H1 (cell line): Measurements from ENCODE around the gene PDZK1IP1. TPM values are rescaled to one million over a fixed set of nuclear protein-coding genes. Genes with fewer than 3 reads are reported as not detected.

Source experiments
- CTCF ChIA-PET: fragments of 300-600 bp; sonication (Branson Sonifier 250); formaldehyde crosslinking; loops from one replicate; lab custom pipeline; 2021; ENCODE audit not compliant: partially characterized antibody; lab: Charles Lee
- POLR2A ChIA-PET: fragments of 300-600 bp; sonication (Branson Sonifier 250); formaldehyde crosslinking; loops from one replicate; lab custom pipeline; 2021; ENCODE audit warnings: inconsistent platforms; ENCODE audit not compliant: partially characterized antibody; lab: Charles Lee
- DNase-seq, 2 experiments: peaks; one replicate each; pipeline versions ENCODE4 v3.0.0 to v3.0.0-alpha.2; 2010 to 2022; ENCODE audit warnings: low spot score in 2 of 2, low read depth in 1 of 2, mixed read lengths in 1 of 2
- FAIRE-seq: peaks from 2 replicates; lab custom pipeline; 2011; peaks lifted over from hg19 to GRCh38; lab: Jason Lieb, UNC
- H2AFZ ChIP-seq: 2 replicates; pipeline ENCODE4 v1.8.1; 2012; ENCODE audit warnings: low read length, inconsistent platforms
- H2AK5ac ChIP-seq: 2 replicates; pipeline ENCODE4 v1.6.1; 2013; ENCODE audit warnings: low read depth, low read length
- H2BK120ac ChIP-seq: replicated peaks from 2 replicates; pipeline ENCODE3; 2013; ENCODE audit warnings: low read depth, low read length, inconsistent platforms
- H2BK12ac ChIP-seq: 2 replicates; pipeline ENCODE4 v1.6.1; 2013; ENCODE audit warnings: low read depth, low read length
- H2BK15ac ChIP-seq: 2 replicates; pipeline ENCODE4 v1.6.1; 2013; ENCODE audit warnings: low read length
- H2BK20ac ChIP-seq: 2 replicates; pipeline ENCODE4 v1.6.1; 2013; ENCODE audit warnings: low read length
- H2BK5ac ChIP-seq: 2 replicates; pipeline ENCODE4 v1.6.1; 2013; ENCODE audit warnings: low read depth, low read length
- H3K14ac ChIP-seq: 2 replicates; pipeline ENCODE4 v1.6.1; 2013; ENCODE audit warnings: inconsistent platforms; ENCODE audit not compliant: insufficient read length
- H3K18ac ChIP-seq: 2 replicates; pipeline ENCODE4 v1.6.1; 2013; ENCODE audit warnings: low read length; ENCODE audit errors: extremely low read depth
- H3K23ac ChIP-seq: 2 replicates; pipeline ENCODE4 v1.6.1; 2013; ENCODE audit warnings: inconsistent platforms; ENCODE audit not compliant: insufficient read length
- H3K23me2 ChIP-seq: 2 replicates; pipeline ENCODE4 v1.6.1; 2013; ENCODE audit warnings: low read depth, low read length
- H3K27ac ChIP-seq: 2 replicates; pipeline ENCODE4 v1.6.1; 2011; ENCODE audit warnings: low read depth, low read length, inconsistent platforms
- H3K27me3 ChIP-seq, 4 experiments: replicated peaks in 1 of 4; 1 replicate in 1 of 4; 2 replicates in 3 of 4; pipeline versions ENCODE4 v1.6.1 to v1.8.1; 2011 to 2013; ENCODE audit warnings: low read length in 3 of 4, mild to moderate bottlenecking in 3 of 4, inconsistent platforms in 2 of 4, mixed read lengths in 2 of 4, moderate library complexity in 1 of 4; ENCODE audit not compliant: control insufficient read depth in 3 of 4, insufficient read depth in 3 of 4; ENCODE audit errors: extremely low read depth in 1 of 4
- H3K36me3 ChIP-seq, 4 experiments: 2 replicates each; pipeline versions ENCODE4 v1.6.1 to v1.8.1; 2011 to 2013; ENCODE audit warnings: mild to moderate bottlenecking in 4 of 4, low read length in 3 of 4, moderate library complexity in 2 of 4, control low read depth in 1 of 4, inconsistent platforms in 1 of 4; ENCODE audit not compliant: insufficient read depth in 4 of 4, control insufficient read depth in 2 of 4
- H3K4ac ChIP-seq: replicated peaks from 2 replicates; pipeline ENCODE3; 2013; ENCODE audit warnings: low read length, low read depth, mixed read lengths, inconsistent platforms; ENCODE audit not compliant: insufficient read length
- H3K4me1 ChIP-seq, 4 experiments: replicated peaks in 1 of 4; 1 replicate in 1 of 4; 2 replicates in 3 of 4; pipeline versions ENCODE4 v1.6.1 to v1.8.1; 2011 to 2013; ENCODE audit warnings: low read length in 3 of 4, inconsistent platforms in 2 of 4, mixed read lengths in 1 of 4; ENCODE audit not compliant: insufficient read depth in 4 of 4, control insufficient read depth in 3 of 4
- H3K4me2 ChIP-seq, 2 experiments: 2 replicates each; pipeline versions ENCODE4 v1.6.1 to v1.8.1; 2011 to 2013; ENCODE audit warnings: low read depth in 2 of 2, low read length in 2 of 2, control low read depth in 1 of 2, inconsistent platforms in 1 of 2, mild to moderate bottlenecking in 1 of 2; ENCODE audit not compliant: insufficient read depth in 1 of 2
- H3K4me3 ChIP-seq, 4 experiments: fragments of 200-600, 300-600 bp in 1 of 4; sonication (generic), shearing (Covaris generic), sonication (Bioruptor Twin) in 1 of 4; 2 replicates each; pipeline versions ENCODE4 v1.5.1 to v1.8.1; 2011 to 2016; ENCODE audit warnings: low read length in 4 of 4, low read depth in 3 of 4, control low read depth in 2 of 4, inconsistent platforms in 2 of 4, mild to moderate bottlenecking in 2 of 4, mixed read lengths in 1 of 4, moderate library complexity in 1 of 4; ENCODE audit not compliant: insufficient read depth in 2 of 4; ENCODE audit errors: extremely low read depth in 1 of 4
- H3K56ac ChIP-seq: replicated peaks from 2 replicates; pipeline ENCODE3; 2013; ENCODE audit warnings: low read depth, mild to moderate bottlenecking, mixed read lengths, low read length, inconsistent platforms; ENCODE audit not compliant: insufficient read length
- H3K79me1 ChIP-seq: 2 replicates; pipeline ENCODE4 v1.6.1; 2013; ENCODE audit warnings: low read depth, low read length, control low read depth
- H3K79me2 ChIP-seq, 2 experiments: 2 replicates each; pipeline versions ENCODE4 v1.6.1 to v1.8.1; 2012 to 2013; ENCODE audit warnings: low read length in 2 of 2, mild to moderate bottlenecking in 2 of 2, inconsistent platforms in 1 of 2; ENCODE audit not compliant: insufficient read depth in 2 of 2, control insufficient read depth in 1 of 2
- H3K9ac ChIP-seq, 4 experiments: replicated peaks in 1 of 4; 1 replicate in 1 of 4; 2 replicates in 3 of 4; pipeline versions ENCODE4 v1.6.1 to v1.8.1; 2011 to 2013; ENCODE audit warnings: low read depth in 3 of 4, low read length in 3 of 4, control low read depth in 2 of 4, mild to moderate bottlenecking in 2 of 4, moderate library complexity in 2 of 4, inconsistent platforms in 1 of 4; ENCODE audit errors: extremely low read depth in 1 of 4
- H3K9me3 ChIP-seq, 2 experiments: 2 replicates each; pipeline versions ENCODE4 v1.6.1 to v1.8.1; 2012 to 2013; ENCODE audit warnings: mild to moderate bottlenecking in 2 of 2, moderate library complexity in 2 of 2, control low read depth in 1 of 2, inconsistent platforms in 1 of 2, low read depth in 1 of 2, low read length in 1 of 2, mixed read lengths in 1 of 2; ENCODE audit not compliant: insufficient read depth in 2 of 2
- H4K20me1 ChIP-seq, 2 experiments: replicated peaks in 1 of 2; 2 replicates each; pipeline versions ENCODE3 to v1.8.1; 2011 to 2013; ENCODE audit warnings: inconsistent platforms in 2 of 2, low read length in 2 of 2, mild to moderate bottlenecking in 1 of 2; ENCODE audit not compliant: insufficient read depth in 2 of 2, control insufficient read depth in 1 of 2
- H4K5ac ChIP-seq: 2 replicates; pipeline ENCODE4 v1.6.1; 2013; ENCODE audit warnings: low read length, low read depth, mixed read lengths, inconsistent platforms; ENCODE audit not compliant: insufficient read length
- H4K8ac ChIP-seq: 2 replicates; pipeline ENCODE4 v1.8.0; 2013; ENCODE audit warnings: mild to moderate bottlenecking, moderate library complexity, low read length, inconsistent platforms; ENCODE audit not compliant: insufficient read depth; ENCODE audit errors: extremely low read depth
- H4K91ac ChIP-seq: replicated peaks from 2 replicates; pipeline ENCODE3; 2013; ENCODE audit warnings: low read length, mixed read lengths, inconsistent platforms; ENCODE audit not compliant: insufficient read length
- RNF2 ChIP-seq: fragments of 200-900, 300-1000 bp; sonication (generic); IDR thresholded peaks from 2 replicates; pipeline ENCODE4 v1.7.1; 2016; ENCODE audit warnings: borderline replicate concordance, low read depth, mild to moderate bottlenecking, antibody characterized with exemption, low read length; ENCODE audit not compliant: poor library complexity, severe bottlenecking; ENCODE audit errors: missing control alignments
- SAP30 ChIP-seq: fragments of 300-600 bp; sonication (generic); IDR thresholded peaks from 2 replicates; pipeline ENCODE4 v1.7.1; 2012; ENCODE audit warnings: low read length, moderate library complexity, mild to moderate bottlenecking, inconsistent platforms; ENCODE audit not compliant: insufficient read depth, insufficient replicate concordance
- SP4 ChIP-seq: IDR thresholded peaks from 2 replicates; pipeline ENCODE4 v1.6.1; 2012; ENCODE audit warnings: low read length, inconsistent platforms
- WGBS, 2 experiments: shearing (Covaris generic) in 1 of 2; methylation state at CpG; one replicate each; pipeline versions ENCODE4 v1.1.6 to v1.1.7; 2013 to 2015; ENCODE audit warnings: low lambda C conversion rate in 2 of 2, mixed read lengths in 2 of 2, inconsistent platforms in 1 of 2, low coverage in 1 of 2, missing lambda C conversion rate in 1 of 2; ENCODE audit not compliant: insufficient replicate concordance in 2 of 2, insufficient coverage in 1 of 2, insufficient read length in 1 of 2; ENCODE audit errors: extremely low coverage in 1 of 2, missing lambda C conversion rate in 1 of 2; 5-methylcytosine and 5-hydroxymethylcytosine counted together
- polyA plus RNA-seq, 7 experiments: library from polyadenylated mRNA; depleted of rRNA in 3 of 7; stranded (reverse) in 5 of 7; unstranded in 2 of 7; fragments of >200 nt in 5 of 7; fragments of 200-250 nt in 2 of 7; gene quantifications; 1 replicate in 5 of 7; 2 replicates in 1 of 7; 4 replicates in 1 of 7; pipeline versions ENCODE4 v1.2.1 to v1.2.3, GENCODE V29; 2011 to 2013; ENCODE audit warnings: missing spikeins in 2 of 7, mixed read lengths in 2 of 7
- total RNA-seq: library from RNA; stranded (reverse); fragmentation: NEBNext Ultra II Directional; extraction: Animal tissue kit (Norgen Biotek cat#: 25700); gene quantifications from 2 replicates; pipeline ENCODE4 v1.2.1, GENCODE V29; 2021

Gene PDZK1IP1
- total and polyA plus RNA-seq, 2 of the 8 experiments (the other 6 are each of a cell fraction or from before 2014, with no cell fraction given): 0.17 TPM; not detected in 1

- Histone ChIP-seq H3K4ac (no peak overlapping the region), H2BK15ac (0 out of 2 replicates have a peak overlapping the region, but pooled peaks have one; percentile 29), H3K79me2 (no peaks in the 10 kb centered on the region), H2BK5ac (no peak overlapping the region), H3K4me3 (no peak overlapping the region), H2AFZ (no peak overlapping the region), H2BK12ac (peak overlapping the region; percentile 72; the same call in 1 of the 2 replicates), H2AK5ac (peak overlapping the region; percentile 40; the same call in 1 of the 2 replicates), H4K5ac (no peak overlapping the region), H3K18ac (no peak overlapping the region), H2BK20ac (no peak overlapping the region), H3K79me1 (no peaks in the 10 kb centered on the region), H4K91ac (no peak overlapping the region), H3K56ac (no peak overlapping the region), H3K4me1 (peaks cover 11 to 50% (median 40%) of the 10 kb centered on the region in 4 experiments), H4K8ac (no peak overlapping the region), H3K9me3 (no peaks in the 10 kb centered on the region), H3K23me2 (peaks cover 8% of the 10 kb centered on the region), H3K14ac (no peak overlapping the region), H3K36me3 (no peaks in the 10 kb centered on the region; a peak in 1 of 8 replicates), H3K27me3 (peaks cover 89 to 100% (median 100%) of the 10 kb centered on the region in 4 experiments), H2BK120ac (no peak overlapping the region), H4K20me1 (peaks cover 5 to 17% of the 10 kb centered on the region in 2 experiments)
- POLR2A ChIA-PET: interaction anchor here (1.8 to 2.1 kb wide), 2 partner anchors 26 to 48 kb away, joined by 4 to 5 read pairs; no protein-coding TSS in a partner anchor
- no peak for FAIRE-seq
- CTCF ChIA-PET: interaction anchor here (0.6 to 5.9 kb wide), 10 partner anchors 9 to 113 kb away, joined by 3 to 30 read pairs (median 4); no protein-coding TSS in a partner anchor
- no peak for DNase-seq
- 22% methylated on average over 4 of the region's 4 CpGs; no CpG with 5 or more reads in 1 of the 2 experiments for WGBS, 2 experiments
- TF ChIP-seq RNF2 (peak; percentile 46), SAP30 (no peak), SP4 (no peak)
- TF ChIP-seq, all 59 proteins: peak for 1
- Histone ChIP-seq H3K9ac (no peak overlapping the region), H3K27ac (no peak overlapping the region), H3K4me2 (peak overlapping the region in 1 of 2 experiments; percentile 67; a peak in 1 of 4 replicates), H3K23ac (no peak overlapping the region)
Measured at GRCh38 chr1:47226839-47227215, 37.0 kb upstream of the PDZK1IP1 start.
